ENCODE results near the gene FILIP1L. TPM values are rescaled to one million over a fixed set of nuclear protein-coding genes. Genes with fewer than 3 reads are reported as not detected.

Gene FILIP1L
- total RNA-seq, 4 donors from 2014 or later, result 4.4 to 17.7 (median 13.2) TPM

- Histone ChIP-seq H3K4me1 (no peaks in the 10 kb centered on the region), H3K4me3 (replicated peaks in 1 of 3) (no peak overlapping the region), H3K27ac (no peak overlapping the region), H3K27me3 (no peaks in the 10 kb centered on the region), H3K36me3 (no peaks in the 10 kb centered on the region), H3K9me3 (no peaks in the 10 kb centered on the region)
- no peak for TF ChIP-seq POLR2A (IDR thresholded peaks at IDR 0.05)
- WGBS, 2 donors, result 98% methylated on average over 5 of the region's 5 CpGs
- DNase-seq, result no peak
- intact Hi-C loops (cut with DNase I), result no loop called here
Measured at GRCh38 chr3:100120693-100121092, 6.4 kb upstream of the FILIP1L start.

GRCh38 chr3:100120012-100120411 is 5.7 kb upstream of the FILIP1L start:
- no peaks in the 10 kb centered on the region for H3K27me3 ChIP-seq
- TF ChIP-seq CTCF (IDR thresholded peaks at IDR 0.05) (no peak), POLR2A (IDR thresholded peaks at IDR 0.05) (no peak)
- H3K4me3 ChIP-seq (replicated peaks in 1 of 3), result no peak overlapping the region
- intact Hi-C loops (cut with DNase I), result no loop called here
- no peaks in the 10 kb centered on the region for H3K9me3 ChIP-seq
- H3K36me3 ChIP-seq, result no peaks in the 10 kb centered on the region
- WGBS, 2 donors, result 22 to 53% methylated on average over 1 of the region's 1 CpG
- DNase-seq, result no peak
- H3K27ac ChIP-seq, result no peak overlapping the region
- no peaks in the 10 kb centered on the region for H3K4me1 ChIP-seq

- H3K27me3 ChIP-seq, result no peaks in the 10 kb centered on the region
- no peaks in the 10 kb centered on the region for H3K9me3 ChIP-seq
- no peak for DNase-seq
- H3K4me1 ChIP-seq, result no peaks in the 10 kb centered on the region
- intact Hi-C loops (cut with DNase I), result no loop called here
- no peaks in the 10 kb centered on the region for H3K36me3 ChIP-seq
- H3K4me3 ChIP-seq (replicated peaks in 1 of 3), result no peak overlapping the region
- WGBS, 2 donors, result 90 to 92% methylated on average over 4 of the region's 4 CpGs
- TF ChIP-seq CTCF (IDR thresholded peaks at IDR 0.05) (no peak), POLR2A (IDR thresholded peaks at IDR 0.05) (no peak)
- no peak overlapping the region for H3K27ac ChIP-seq
Measured at GRCh38 chr3:100117093-100117492, 2.8 kb upstream of the FILIP1L start.

GRCh38 chr3:100113723-100114412 is 433 bp downstream of the FILIP1L start:
- Histone ChIP-seq H3K27me3 (no peaks in the 10 kb centered on the region), H3K4me1 (no peaks in the 10 kb centered on the region), H3K36me3 (no peaks in the 10 kb centered on the region), H3K4me3 (replicated peaks in 1 of 3) (no peak overlapping the region), H3K9me3 (no peaks in the 10 kb centered on the region), H3K27ac (no peak overlapping the region)
- 92 to 97% methylated on average over 7 of the region's 7 CpGs for WGBS, 2 donors
- intact Hi-C loops (cut with DNase I), result no loop called here
- DNase-seq, result no peak
- TF ChIP-seq CTCF (IDR thresholded peaks at IDR 0.05) (no peak), POLR2A (IDR thresholded peaks at IDR 0.05) (no peak)

- H3K4me1 ChIP-seq, result peaks cover 6 to 11% of the 10 kb centered on the region in 2 donors
- 90 to 94% methylated on average over 1 of the region's 1 CpG for WGBS, 2 donors
Measured at GRCh38 chr3:100111728-100112127, 2.6 kb downstream of the FILIP1L start.

More at GRCh38 chr3:100111728-100112127, 2.6 kb downstream of the FILIP1L start:
- DNase-seq, result no peak
- Histone ChIP-seq H3K36me3 (no peaks in the 10 kb centered on the region), H3K4me3 (replicated peaks in 1 of 3) (no peak overlapping the region), H3K27me3 (no peaks in the 10 kb centered on the region), H3K27ac (no peak overlapping the region), H3K9me3 (no peaks in the 10 kb centered on the region)
- intact Hi-C loops (cut with DNase I), result no loop called here
- TF ChIP-seq POLR2A (IDR thresholded peaks at IDR 0.05) (no peak), CTCF (IDR thresholded peaks at IDR 0.05) (no peak)

All from thyroid gland (tissue), 4 donors.